ENCODE results near the gene ANTXR1.

ANTXR1 gene

DNA sequence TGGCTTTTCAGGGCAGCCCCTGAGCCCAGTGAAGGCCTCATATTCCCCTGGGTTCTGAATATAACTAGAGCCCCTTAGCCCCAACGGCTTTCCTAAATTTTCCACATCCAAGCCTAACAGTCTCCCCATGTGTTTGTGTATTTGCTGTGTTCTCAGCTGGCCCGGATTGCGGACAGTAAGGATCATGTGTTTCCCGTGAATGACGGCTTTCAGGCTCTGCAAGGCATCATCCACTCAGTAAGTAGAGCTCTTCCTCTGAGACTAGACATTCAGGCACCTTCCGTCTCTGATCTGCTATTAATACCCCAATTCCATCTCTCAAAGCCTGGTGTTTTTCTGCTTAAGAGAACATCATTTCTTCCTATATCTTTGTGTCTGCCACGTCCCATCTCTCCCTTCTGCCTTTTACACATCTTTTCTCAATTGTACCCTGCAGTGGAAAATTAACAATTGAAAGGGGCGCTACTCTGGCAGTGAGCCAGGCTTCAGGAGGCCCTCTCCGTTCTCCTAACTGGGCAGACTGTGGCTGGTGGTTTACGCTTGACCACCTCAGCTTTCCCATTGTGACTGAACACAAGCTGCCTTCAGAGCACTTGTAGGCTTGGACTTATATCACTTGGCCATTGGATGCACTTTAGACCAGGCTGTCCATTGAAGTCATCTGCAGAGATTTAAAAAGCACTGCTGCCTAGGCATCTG, 64.4 kb downstream of the ANTXR1 start:
- DNase-seq, result no peak

- DNase-seq, result no peak
Observed at GRCh38 chr2:69080071-69080470, 67.1 kb downstream of the ANTXR1 start.

- DNase-seq, result no peak
Observed at GRCh38 chr2:69081001-69081580, 68.1 kb downstream of the ANTXR1 start.

GRCh38 chr2:69081757-69082156, 68.8 kb downstream of the ANTXR1 start:
- no peak for DNase-seq

GRCh38 chr2:69082430-69082997, 69.5 kb downstream of the ANTXR1 start:
- DNase-seq, result no peak

DNA sequence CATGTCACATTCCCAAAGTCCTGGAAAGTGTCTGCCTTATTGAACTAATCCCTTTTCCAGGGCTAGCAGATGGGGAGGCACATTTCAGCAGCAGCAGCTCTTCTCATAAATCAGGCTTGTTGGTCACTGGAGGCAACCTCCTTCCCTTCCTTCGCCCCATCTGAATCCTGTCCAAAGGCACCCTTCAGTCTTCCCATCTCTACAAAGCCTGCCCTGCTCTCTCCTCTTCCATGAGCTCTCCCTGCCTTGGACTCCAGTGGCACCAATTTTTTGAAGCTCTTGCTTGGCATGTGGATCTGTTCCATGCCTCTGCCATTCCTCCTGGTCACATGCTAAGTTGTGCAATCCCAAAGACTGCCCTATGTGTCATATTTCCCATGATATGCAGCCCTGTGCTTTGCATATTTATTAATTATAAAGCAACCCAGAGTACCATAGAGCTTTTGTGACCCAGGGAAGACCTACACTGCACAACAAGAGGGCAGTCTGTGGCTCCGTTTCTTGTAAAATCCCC, 70.3 kb downstream of the ANTXR1 start:
- DNase-seq, result no peak

DNA sequence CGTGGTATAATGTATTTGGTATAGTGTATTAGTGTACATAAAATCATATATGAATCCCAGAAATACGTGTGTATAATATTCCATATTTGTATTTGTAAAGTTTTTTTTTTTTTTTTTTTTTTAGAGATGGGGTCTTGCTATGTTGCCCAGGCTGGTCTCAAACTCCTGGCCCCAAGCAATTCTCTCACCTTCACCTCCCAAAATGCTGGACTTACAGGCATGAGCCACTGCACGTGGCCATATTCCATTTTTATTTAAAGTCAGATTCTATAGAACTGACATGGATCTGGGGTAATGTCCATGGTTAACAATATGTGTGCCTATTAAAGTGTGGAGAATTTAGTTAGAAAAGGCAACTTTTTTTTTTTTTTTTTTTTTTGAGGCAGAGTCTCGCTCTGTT, 71.5 kb downstream of the ANTXR1 start:
- DNase-seq, result no peak

GRCh38 chr2:69086466-69086865, 73.5 kb downstream of the ANTXR1 start:
- DNase-seq, result no peak

GRCh38 chr2:69087211-69087911, 74.4 kb downstream of the ANTXR1 start:
- no peak for DNase-seq

DNA sequence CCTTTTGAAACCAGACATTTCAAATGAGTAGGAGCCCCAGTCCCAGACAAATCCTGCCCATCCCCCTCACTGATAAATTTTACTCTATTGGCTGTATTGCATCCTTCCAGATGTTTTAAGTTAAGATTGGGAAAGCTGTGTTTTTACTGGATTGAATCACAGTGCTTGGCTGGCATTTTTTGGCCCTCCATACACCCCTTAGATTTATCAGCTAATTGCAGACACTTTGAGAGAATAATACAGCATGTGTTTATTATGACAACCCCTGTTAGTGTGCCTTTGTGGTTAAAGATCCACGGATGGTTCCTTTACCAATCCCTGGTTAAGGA, 74.9 kb downstream of the ANTXR1 start:
- no peak for DNase-seq

DNA sequence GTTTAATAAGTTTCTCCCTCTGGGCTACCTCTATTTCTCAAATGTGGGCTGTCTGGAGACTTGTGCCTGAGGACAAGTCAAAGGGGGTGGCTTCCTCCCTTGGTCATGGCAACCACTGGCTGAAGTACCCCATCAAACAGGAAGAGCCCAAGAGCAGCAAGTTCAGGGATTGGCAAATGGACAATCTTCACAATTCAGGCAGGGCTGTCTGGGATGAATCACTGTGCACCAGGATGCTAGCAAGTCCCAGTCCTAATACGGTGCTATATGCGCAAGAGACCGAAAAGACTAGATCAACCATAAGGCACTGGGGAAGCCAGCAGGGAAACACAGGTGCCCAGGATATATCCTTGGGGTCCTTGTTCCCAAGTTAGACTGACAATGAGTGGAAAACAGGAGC, 75.5 kb downstream of the ANTXR1 start:
- no peak for DNase-seq

- DNase-seq, result no peak
Observed at GRCh38 chr2:69089266-69089665, 76.3 kb downstream of the ANTXR1 start.

GRCh38 chr2:69089998-69090397, 77.0 kb downstream of the ANTXR1 start:
- DNase-seq, result no peak

DNA sequence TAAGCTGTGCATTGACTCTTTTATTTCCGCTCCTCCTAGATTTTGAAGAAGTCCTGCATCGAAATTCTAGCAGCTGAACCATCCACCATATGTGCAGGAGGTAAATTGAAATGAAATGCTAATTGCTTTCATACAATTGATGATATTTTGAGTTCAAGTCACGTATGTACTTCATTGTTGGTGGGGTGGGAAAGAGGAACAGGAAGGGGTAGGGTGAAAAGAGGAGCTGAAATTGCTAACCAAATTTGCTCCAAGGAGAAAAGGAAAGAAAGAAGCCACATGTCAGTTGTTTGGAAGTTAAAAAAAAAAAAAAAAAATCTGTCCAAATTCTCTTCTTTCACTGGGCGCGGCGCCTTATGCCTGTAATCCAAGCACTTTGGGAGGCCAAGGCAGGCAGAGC, 77.8 kb downstream of the ANTXR1 start:
- no peak for DNase-seq

- DNase-seq, result no peak
Observed at GRCh38 chr2:69092857-69093256, 79.9 kb downstream of the ANTXR1 start.

- no peak for DNase-seq
Observed at GRCh38 chr2:69095305-69095704, 82.3 kb downstream of the ANTXR1 start.

- no peak for DNase-seq
Observed at GRCh38 chr2:69096326-69097095, 83.5 kb downstream of the ANTXR1 start.

- DNase-seq, result no peak
Observed at GRCh38 chr2:69097148-69097610, 84.2 kb downstream of the ANTXR1 start.

DNA sequence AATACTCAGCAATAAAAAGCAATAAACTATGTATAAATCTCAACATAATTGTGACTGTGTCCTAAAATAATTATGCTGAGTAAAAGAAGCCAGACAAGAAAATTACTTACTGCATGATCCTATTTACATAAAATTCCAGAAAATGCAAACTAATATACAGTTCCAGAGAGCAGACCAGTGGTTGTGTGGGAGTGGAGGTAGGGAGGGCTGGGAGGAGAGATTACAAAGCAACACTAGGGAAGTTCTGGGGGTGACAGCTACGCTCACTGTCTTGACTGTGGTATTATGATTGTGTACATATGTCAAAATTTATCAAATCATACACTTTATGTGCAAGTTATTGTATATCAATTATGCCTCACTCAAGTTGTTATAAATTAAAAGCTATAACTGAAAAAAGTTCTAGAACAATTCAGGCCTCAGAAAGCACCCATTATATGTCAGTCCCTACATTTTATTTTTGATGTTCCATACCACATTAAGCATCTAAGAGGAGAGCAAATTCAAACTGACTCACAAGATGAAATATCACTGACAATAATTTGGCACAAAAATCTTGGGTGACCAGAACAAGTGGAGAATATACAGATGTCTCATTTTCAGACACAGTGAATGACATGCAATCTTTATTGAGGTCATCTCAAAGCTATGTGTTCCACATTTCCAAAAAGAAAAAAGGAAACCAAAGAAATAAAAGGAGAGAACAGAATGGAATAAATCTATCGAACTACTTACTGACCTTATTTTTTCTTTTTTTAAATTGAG, 85.1 kb downstream of the ANTXR1 start:
- no peak for DNase-seq

- no peak for DNase-seq
Observed at GRCh38 chr2:69099541-69099940, 86.6 kb downstream of the ANTXR1 start.

DNA sequence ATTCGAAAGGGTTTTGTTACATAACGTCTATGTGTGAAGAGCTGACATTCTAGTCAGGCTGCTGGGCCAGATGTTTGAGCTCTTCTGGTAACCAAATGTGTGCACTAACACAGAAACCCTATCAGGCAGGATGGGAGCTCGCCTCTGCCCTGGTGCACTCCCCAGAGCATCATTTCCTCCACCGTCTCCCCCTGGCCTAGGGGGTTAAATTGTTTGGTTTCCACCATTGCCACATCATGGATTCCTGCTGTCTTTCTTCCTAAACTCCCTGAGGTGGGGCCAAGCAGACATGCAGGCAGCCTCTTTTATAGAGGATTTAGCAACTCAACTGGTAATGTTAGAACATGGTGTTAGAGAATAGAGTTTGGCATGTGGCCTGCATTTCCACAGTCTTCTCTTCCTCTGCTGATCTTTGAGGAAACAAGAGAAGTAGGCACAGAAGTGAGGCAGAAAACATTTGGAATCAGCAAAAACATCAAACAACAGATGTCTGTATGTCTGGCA, 87.3 kb downstream of the ANTXR1 start:
- DNase-seq, result no peak

- DNase-seq, result no peak
Observed at GRCh38 chr2:69102041-69102593, 89.1 kb downstream of the ANTXR1 start.
